ENCODE results near the gene ARHGEF17.

Gene ARHGEF17

DNA sequence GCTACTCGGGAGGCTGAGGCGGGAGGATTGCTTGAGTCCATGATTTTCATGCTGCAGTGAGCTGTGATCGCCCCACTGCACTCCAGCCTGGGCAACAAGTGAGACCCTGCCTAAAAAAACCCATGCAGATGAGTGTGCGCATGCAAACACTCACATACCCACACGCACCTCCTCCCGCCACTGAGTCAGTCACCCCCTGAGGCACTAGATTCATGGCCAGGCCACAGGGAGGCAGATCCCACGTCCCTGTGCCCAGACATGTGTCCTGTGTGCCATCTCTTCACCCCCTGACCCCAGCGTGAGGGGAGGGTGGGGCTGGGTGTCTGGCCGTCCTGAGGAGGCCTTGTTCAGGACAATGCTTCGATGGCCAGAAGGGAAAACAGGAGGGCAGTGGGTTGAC lies 83.6 kb downstream of the ARHGEF17 start:
- no peak overlapping the region for H3K4me3 Mint-ChIP-seq
- ATAC-seq (ENCODE audit: low read depth), result no peak
- H3K4me1 Mint-ChIP-seq, result peaks cover 37% of the 10 kb centered on the region
- no peaks in the 10 kb centered on the region for H3K27me3 Mint-ChIP-seq
- no peaks in the 10 kb centered on the region for H3K9me3 Mint-ChIP-seq
- H3K36me3 Mint-ChIP-seq, result peaks cover 22% of the 10 kb centered on the region
- no peak for DNase-seq (ENCODE audit: low spot score in 2 of 2)
- H3K27ac Mint-ChIP-seq, result no peak overlapping the region

DNA sequence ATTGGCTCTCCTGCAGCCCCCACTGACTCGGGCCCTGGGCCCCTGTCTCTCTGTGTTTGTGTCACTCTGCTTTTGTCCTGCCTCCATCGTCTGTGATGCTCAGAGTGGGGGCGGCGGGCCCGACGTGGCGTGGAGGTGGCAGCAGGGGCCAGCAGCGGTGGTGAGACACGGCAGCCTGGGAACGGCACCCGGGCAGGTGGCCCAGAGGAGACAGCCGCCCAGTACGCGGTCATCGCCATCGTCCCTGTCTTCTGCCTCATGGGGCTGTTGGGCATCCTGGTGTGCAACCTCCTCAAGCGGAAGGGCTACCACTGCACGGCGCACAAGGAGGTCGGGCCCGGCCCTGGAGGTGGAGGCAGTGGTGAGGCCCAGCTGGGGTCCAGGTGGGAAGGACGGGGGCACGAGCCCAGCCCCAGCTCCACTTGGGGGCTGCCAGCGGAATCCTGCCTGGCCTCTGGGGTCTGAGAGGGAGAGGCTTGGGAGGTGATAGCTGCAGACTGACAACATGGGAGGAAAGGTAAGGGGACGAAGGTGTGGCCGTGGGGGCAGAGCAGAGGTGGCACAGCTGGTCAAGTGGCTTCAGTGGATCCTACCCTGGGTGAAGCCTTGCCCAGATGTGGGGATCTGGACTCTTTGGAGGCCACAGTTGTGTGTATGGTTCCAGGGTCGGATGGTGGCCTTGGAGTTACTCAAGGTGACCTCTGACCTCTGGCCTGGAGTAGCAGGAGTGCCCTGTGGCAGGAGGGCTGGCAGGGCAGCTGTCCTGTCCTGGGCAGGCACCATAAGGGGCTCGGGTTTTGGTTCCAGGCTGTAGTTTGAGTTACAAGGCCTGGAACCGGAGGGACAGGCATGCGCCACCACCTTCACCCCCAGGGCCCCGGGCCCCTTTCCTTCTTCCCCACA lies 84.3 kb downstream of the ARHGEF17 start:
- ATAC-seq (ENCODE audit: low read depth) (no peak), DNase-seq (ENCODE audit: low spot score in 2 of 2) (no peak)
- Mint-ChIP-seq H3K27me3 (no peaks in the 10 kb centered on the region), H3K9me3 (no peaks in the 10 kb centered on the region), H3K4me3 (no peak overlapping the region), H3K27ac (peak overlapping the region; percentile 50), H3K36me3 (peaks cover 26% of the 10 kb centered on the region), H3K4me1 (peaks cover 35% of the 10 kb centered on the region)

DNA sequence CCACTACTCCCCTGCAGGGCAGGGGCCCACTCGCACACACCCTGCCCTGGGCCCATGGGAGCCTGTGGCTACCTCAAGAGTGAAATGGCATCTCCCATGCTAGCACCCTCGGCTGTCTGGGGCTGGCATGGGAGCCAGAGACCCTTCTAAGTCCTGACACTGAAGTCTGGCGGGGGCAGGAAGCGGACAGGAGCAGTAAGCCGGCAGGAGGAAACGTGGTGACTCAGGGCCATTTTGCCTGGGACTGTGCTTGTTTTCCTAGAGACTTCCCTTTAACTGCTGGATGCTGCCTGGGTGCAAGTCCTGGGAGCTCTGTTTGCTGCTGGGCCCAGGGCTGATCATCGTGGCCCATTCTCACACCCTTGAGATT lies 84.9 kb downstream of the ARHGEF17 start:
- Mint-ChIP-seq H3K36me3 (peaks cover 32% of the 10 kb centered on the region), H3K4me1 (peaks cover 31% of the 10 kb centered on the region), H3K4me3 (no peak overlapping the region), H3K9me3 (no peaks in the 10 kb centered on the region), H3K27ac (no peak overlapping the region), H3K27me3 (no peaks in the 10 kb centered on the region)
- ATAC-seq (ENCODE audit: low read depth) (peak; percentile 7), DNase-seq (ENCODE audit: low spot score in 2 of 2) (no peak)

DNA sequence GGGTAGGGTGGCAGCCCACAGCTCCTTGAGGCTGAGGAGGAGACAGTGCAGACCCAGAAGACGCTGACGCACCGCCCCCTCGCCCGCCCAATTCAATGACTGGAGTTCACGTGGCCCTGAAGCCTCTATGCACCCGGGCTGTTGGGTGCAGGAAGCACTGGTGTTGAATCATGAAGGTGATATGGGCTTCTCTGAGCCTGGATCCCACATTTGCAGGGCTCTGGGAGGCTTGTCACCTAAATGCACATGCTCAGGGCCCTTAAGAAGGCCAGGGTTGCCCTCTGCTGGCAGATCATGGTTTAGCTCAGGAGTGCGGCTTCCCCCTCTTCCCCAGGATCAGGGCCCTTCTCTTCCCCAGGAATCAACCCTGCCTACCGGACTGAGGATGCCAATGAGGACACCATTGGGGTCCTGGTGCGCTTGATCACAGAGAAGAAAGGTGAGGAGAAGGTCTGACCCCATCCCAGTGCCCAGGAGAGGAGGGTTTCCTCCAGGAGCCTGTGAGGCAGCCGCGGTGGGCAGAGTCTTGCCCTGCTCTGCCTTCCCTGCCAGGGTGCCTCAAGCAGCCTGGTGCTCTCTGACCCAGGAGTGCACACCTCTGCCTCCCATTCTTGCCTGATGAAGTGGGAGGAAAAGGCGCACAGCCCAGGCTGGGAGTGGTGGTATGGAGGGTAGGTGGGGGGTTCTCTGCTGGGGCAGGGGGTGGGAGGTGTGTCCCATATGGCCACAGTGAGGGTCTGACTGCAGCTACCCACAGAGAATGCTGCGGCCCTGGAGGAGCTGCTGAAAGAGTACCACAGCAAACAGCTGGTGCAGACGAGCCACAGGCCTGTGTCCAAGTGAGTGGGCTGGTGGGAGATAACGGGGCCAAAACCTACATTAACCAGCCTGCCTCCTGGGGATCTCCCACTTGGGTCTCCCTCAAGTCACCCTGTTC lies 85.7 kb downstream of the ARHGEF17 start:
- peak; percentile 75 for ATAC-seq (ENCODE audit: low read depth)
- DNase-seq (ENCODE audit: low spot score in 2 of 2), result peak; percentile 68 to 75
- Mint-ChIP-seq H3K9me3 (no peaks in the 10 kb centered on the region), H3K4me3 (no peak overlapping the region), H3K36me3 (peaks cover 33% of the 10 kb centered on the region), H3K27me3 (no peaks in the 10 kb centered on the region), H3K27ac (no peak overlapping the region), H3K4me1 (peaks cover 26% of the 10 kb centered on the region)

DNA sequence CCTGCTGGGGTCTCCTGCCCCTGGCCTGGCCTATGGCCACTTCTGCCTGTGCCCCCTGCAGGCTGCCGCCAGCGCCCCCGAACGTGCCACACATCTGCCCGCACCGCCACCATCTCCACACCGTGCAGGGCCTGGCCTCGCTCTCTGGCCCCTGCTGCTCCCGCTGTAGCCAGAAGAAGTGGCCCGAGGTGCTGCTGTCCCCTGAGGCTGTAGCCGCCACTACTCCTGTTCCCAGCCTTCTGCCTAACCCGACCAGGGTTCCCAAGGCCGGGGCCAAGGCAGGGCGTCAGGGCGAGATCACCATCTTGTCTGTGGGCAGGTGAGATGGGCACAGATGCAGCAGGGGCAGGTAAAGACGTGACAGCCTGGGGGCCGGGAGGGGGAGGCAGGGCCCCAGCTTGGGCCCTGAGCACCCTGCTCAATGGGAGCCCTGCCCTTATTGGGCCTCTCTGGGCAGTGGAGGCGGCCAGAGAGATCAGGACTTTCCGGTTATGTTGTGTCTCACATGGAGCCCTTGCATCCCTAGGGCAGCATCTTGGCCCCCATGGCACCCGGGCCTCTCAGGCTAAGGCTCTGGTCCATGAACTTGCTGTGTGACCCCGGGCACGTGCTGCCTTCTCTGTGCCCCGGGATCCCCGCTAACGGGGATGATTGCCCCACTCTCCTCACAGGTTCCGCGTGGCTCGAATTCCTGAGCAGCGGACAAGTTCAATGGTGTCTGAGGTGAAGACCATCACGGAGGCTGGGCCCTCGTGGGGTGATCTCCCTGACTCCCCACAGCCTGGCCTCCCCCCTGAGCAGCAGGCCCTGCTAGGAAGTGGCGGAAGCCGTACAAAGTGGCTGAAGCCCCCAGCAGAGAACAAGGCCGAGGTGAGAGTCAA lies 86.6 kb downstream of the ARHGEF17 start:
- Mint-ChIP-seq H3K4me1 (peaks cover 19% of the 10 kb centered on the region), H3K9me3 (no peaks in the 10 kb centered on the region), H3K4me3 (no peak overlapping the region), H3K27me3 (no peaks in the 10 kb centered on the region), H3K27ac (no peak overlapping the region), H3K36me3 (peaks cover 34% of the 10 kb centered on the region)
- no peak for ATAC-seq (ENCODE audit: low read depth)
- no peak for DNase-seq (ENCODE audit: low spot score in 2 of 2)

DNA sequence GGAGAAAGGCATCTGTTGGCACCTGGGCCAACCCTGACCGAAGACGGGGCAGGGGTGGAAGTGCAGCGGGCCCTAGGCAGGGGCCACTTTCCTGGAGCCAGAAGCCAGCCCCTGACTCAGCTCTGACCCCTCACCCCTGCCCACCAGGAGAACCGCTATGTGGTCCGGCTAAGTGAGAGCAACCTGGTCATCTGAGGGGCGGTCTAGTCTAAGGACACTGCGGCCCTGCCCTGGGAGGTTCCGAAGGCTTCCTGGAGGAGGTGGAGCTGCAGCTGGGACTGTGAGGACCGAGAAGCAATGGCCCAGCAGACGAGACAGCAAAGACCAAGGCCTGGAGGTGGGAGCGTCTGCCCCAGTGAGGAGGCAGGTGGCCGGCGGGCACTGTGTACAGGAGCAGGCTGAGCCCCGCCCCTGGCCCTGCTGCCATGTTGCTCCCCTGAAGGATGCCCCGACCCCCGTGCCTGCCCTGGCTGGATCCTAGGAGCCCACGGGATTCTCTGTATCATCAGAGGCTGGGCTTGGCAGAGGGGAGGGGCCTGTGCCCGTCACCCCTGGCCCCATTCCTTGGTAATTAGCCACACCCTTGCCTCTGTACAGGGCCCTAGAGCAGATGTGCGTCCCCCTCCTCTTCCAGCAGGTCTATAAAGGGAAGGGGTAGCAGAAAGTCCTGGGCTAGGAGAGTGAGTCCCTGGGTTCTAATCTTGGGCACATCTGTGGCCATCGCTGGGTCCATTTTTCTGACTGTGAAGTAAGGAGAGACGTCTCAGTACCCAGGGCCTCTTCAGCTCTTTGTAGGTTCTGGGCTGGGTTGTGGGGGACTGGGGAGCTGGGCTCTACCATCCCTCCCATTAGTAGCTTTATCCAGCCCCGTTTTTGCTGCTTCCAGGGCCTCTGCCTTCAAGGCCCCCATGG lies 87.5 kb downstream of the ARHGEF17 start:
- no peak overlapping the region for H3K4me3 Mint-ChIP-seq
- no peak for DNase-seq (ENCODE audit: low spot score in 2 of 2)
- no peaks in the 10 kb centered on the region for H3K27me3 Mint-ChIP-seq
- H3K36me3 Mint-ChIP-seq, result peaks cover 30% of the 10 kb centered on the region
- H3K4me1 Mint-ChIP-seq, result peaks cover 12% of the 10 kb centered on the region
- no peak for ATAC-seq (ENCODE audit: low read depth)
- no peaks in the 10 kb centered on the region for H3K9me3 Mint-ChIP-seq
- peak overlapping the region; percentile 47 for H3K27ac Mint-ChIP-seq

DNA sequence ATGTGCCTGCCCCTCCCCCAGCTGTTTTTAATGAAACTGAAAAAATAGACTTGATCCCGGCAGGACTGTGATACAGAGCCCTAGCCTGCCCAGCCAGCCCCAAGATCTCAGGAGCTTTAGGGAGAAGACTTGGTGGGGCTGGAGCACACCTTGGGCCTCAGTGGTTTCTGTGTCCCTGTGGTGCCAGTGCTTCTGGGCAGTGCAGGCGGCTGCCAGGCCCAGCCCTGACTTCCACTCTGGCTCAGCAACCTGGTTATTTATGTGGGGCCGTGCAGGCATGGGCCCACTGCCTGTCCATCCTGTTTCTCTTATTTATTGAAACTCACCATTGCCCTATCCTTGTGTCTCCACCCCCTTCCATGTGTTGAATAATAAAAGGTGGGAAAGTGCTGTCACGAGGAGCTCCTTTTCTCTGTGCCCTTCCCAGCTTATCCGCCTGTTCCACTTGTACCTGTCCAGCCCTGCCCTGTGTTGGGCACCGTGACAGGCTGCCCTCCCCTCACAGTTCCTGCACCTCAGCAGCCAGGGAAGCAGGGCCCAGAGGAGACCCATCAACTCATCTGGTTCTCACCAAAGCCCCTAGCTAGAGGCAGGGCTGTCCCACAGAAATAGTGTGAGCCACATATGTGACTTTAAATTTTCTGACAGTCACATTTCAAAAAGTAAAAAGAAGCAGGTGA lies 88.3 kb downstream of the ARHGEF17 start:
- no peak for ATAC-seq (ENCODE audit: low read depth)
- Mint-ChIP-seq H3K9me3 (no peaks in the 10 kb centered on the region), H3K4me3 (no peak overlapping the region), H3K27ac (peak overlapping the region; percentile 79), H3K4me1 (peaks cover 7% of the 10 kb centered on the region), H3K27me3 (no peaks in the 10 kb centered on the region), H3K36me3 (peaks cover 30% of the 10 kb centered on the region)
- no peak for DNase-seq (ENCODE audit: low spot score in 2 of 2)

DNA sequence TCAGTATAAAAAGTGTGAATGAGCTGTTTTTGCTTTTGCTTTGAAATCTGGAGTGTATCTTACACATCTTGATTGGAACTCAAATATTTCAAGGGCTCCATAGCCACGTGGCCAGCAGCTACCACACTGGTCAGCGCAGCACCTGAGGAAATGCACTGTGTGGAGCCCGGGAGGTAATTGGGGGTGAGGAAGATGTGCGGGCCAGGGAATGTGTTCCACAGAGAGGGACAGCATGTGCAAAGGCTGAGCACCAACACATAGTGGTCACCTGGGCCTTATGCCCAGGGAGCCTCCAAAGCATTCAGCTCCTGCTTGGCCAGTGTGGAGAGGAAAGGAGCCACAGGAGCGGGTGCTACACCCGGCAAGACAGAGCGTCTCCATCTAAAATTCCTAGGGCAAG lies 88.9 kb downstream of the ARHGEF17 start:
- ATAC-seq (ENCODE audit: low read depth) (no peak), DNase-seq (ENCODE audit: low spot score in 2 of 2) (no peak)
- Mint-ChIP-seq H3K9me3 (no peaks in the 10 kb centered on the region), H3K4me3 (no peak overlapping the region), H3K27me3 (no peaks in the 10 kb centered on the region), H3K4me1 (peaks cover 7% of the 10 kb centered on the region), H3K27ac (peak overlapping the region; percentile 79), H3K36me3 (peaks cover 30% of the 10 kb centered on the region)

DNA sequence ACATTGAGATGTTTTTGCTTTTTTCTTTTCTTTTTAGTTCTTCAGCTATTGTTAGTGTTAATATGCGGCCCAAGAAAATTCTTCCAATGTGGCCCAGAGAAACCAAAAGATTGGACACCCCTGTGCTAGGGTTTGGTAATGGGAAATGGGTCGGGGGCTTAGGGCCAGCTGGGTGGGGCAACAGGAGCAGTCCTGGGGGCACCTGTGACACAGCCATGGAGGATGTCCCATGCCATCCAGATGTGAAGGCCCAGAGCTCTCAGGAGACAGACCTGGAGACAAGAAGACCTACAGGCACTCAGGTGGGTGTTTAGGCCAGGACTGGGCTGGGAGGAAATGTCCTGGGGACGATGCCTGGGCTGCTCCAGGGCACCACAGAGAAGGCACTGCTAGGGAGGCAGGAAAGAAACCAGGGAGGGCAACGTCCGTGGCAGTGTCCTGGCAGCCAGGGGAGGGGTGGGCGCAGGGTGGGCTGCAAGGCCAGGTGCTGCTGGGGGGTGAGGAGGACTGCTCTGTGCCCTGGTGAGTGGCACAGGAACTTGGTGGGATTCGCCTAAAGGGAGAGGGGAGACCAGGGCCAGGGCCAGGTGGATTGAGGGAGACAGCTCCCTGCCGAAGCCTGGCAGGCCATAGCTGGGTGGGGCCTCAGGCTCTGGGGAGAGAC lies 89.5 kb downstream of the ARHGEF17 start:
- ATAC-seq (ENCODE audit: low read depth) (no peak), DNase-seq (ENCODE audit: low spot score in 2 of 2) (no peak)
- Mint-ChIP-seq H3K27ac (peak overlapping the region; percentile 79), H3K27me3 (no peaks in the 10 kb centered on the region), H3K36me3 (peaks cover 25% of the 10 kb centered on the region), H3K4me3 (peak overlapping the region; percentile 18), H3K9me3 (no peaks in the 10 kb centered on the region), H3K4me1 (peaks cover 5% of the 10 kb centered on the region)

DNA sequence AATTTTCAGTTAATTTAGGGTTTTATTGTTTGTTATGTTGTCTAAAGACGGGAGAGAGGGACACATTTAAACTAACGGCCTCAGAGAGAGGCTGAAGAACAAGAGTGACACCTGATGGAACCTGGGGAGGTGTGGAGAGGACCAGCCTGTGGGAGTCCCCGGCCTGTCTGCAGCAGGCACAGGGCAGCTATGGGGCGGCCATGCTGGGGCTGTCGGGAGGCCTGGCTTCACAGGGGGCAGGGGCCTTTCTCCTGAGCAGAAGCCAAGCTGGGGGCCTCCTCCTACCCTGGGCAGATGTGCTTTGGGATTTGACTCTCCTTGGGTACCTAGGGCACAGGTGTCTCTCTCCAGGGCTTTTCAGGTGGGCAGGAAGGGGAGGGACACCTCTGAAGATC lies 90.1 kb downstream of the ARHGEF17 start:
- Mint-ChIP-seq H3K36me3 (peaks cover 25% of the 10 kb centered on the region), H3K27ac (peak overlapping the region; percentile 79), H3K4me1 (peaks cover 5% of the 10 kb centered on the region), H3K9me3 (no peaks in the 10 kb centered on the region), H3K4me3 (peak overlapping the region; percentile 18), H3K27me3 (no peaks in the 10 kb centered on the region)
- no peak for ATAC-seq (ENCODE audit: low read depth)
- no peak for DNase-seq (ENCODE audit: low spot score in 2 of 2)

DNA sequence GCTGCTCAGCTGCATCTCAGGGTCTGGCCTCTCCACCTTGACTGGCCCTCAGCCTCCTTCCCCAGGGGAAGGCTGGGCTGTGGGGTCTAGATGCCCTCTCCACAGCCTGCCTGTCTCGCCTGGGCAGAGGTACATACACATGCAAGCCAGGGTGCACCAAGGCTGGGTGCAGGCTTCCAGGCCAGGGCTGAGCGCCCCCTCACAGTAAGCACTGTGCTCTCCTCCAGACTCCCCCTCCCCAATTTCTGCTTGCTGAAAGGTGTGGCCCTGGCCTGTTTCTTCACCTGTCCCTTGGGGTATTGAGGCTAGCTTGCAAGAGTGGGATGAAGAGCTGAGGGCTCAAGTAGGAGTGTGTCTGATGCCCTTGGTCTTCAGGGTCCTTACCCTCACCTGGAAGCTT lies 90.6 kb downstream of the ARHGEF17 start:
- DNase-seq (ENCODE audit: low spot score in 2 of 2), result no peak
- Mint-ChIP-seq H3K4me1 (peaks cover 5% of the 10 kb centered on the region), H3K27ac (peak overlapping the region; percentile 79), H3K27me3 (no peaks in the 10 kb centered on the region), H3K4me3 (no peak overlapping the region), H3K36me3 (peaks cover 22% of the 10 kb centered on the region), H3K9me3 (no peaks in the 10 kb centered on the region)
- no peak for ATAC-seq (ENCODE audit: low read depth)

DNA sequence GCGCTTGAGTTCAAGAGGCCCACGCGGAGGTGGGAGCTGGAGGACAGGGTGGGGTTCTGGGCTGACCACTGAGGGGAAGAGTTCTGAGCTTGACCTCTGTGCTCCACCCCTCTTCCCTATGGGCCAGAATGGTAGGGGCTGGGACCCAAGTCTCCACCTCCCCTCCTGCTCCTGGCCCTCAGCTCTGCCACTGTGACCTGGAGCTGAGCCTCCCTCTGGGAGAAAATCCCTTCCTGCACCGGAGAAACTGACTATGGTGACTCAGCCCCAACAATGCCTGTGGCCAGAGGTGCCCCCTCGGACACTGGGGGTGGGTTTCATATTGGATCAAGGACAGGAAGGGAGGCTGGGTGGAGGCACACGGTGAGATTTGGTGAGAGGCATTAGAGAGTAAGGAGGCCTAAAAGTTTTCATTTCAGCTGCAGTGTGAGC lies 91.1 kb downstream of the ARHGEF17 start:
- no peaks in the 10 kb centered on the region for H3K9me3 Mint-ChIP-seq
- no peak overlapping the region for H3K4me3 Mint-ChIP-seq
- DNase-seq (ENCODE audit: low spot score in 2 of 2), result no peak
- peak overlapping the region; percentile 79 for H3K27ac Mint-ChIP-seq
- peaks cover 5% of the 10 kb centered on the region for H3K4me1 Mint-ChIP-seq
- no peak for ATAC-seq (ENCODE audit: low read depth)
- H3K27me3 Mint-ChIP-seq, result no peaks in the 10 kb centered on the region
- peaks cover 20% of the 10 kb centered on the region for H3K36me3 Mint-ChIP-seq

Measured in memory B cell (primary cell).